Measurements from ENCODE around the gene YES1.
"Not testable (repeated sequence)": the region's sequence is repeated elsewhere in the genome, so short reads cannot be mapped to it uniquely, and the experiment has no call there.

The YES1 gene

DNA sequence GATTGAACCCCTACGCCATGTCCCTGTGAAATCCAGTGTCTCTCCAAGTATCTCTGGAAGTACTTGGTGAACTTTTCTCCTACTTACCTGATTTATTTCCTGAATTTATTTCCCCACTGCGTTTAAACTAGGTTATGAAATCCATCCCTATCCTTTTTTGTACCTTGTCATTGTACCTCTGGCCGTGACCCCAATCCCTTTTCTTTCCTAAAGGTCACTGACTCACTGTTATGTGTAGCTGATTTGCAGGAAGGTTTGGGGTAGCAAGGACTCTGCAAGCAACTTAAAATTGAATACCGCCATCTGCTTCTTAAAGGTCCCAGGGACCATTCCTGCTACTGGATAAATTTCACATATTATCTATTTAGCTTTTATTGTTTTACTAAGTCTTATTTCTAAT is 95.0 kb downstream of the YES1 start:
- no peak for DNase-seq

- peak; percentile 68 for DNase-seq
Observed at GRCh38 chr18:715626-716025, 96.4 kb downstream of the YES1 start.

DNA sequence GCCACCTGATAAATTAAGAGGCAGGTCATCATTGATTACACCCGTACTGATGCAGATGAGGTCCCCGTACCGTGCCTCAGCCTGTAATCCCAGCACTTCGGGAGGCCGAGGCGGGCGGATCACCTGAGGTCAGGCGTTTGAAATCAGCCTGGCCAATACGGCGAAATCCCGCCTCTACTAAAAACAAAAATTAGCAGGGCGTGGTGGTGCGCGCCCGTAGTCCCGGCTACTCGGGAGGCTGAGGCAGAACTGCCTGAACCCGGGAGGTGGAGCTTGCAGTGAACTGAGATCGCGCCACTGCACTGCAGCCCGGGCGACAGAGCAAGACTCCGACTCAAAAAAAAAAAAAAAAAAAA is 98.9 kb downstream of the YES1 start:
- DNase-seq, result no peak

GRCh38 chr18:712401-713134 is 99.5 kb downstream of the YES1 start, which contains the start of gene ENOSF1:
Gene ENOSF1, minus strand, starts transcription at chr18:712630. Its CDS starts 43 bp downstream, at chr18:712587.
- peak; percentile 93 for DNase-seq

DNA sequence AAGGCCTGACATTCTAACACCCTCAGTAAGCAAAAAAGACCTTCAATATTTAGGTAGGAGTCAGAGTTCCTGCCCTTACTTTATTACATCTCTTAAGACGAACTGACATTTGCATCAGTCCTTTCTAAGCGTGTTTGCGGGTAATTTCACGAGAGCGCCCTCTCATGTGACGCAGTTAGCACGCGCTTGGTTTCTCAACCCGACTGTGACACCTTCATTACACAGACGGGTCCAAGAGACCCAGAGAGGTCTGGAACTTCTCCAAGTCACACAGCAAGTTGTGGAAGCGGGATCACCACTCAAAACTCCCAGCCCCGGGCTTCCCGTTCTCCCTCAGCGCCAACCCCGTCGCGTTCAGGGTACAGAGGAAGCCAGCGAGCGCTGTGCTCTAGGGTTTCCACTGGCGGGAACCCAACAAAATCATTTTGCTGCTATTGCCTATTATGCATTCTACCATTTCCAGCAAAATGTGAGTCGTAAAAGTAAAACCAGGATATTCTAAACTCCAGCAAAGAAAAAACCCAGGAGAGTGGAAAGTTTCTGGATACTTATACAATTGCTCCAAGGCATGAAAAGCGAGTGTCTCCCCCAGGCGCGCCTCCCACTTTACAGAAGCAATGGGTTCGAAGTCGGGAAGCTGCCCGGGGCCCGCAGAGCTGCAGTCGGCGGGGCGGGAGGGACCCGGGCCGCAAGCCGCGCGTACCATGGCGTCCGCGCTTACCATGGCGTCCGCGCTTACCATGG is 100.2 kb downstream of the YES1 start:
- DNase-seq, result peak; percentile 86

DNA sequence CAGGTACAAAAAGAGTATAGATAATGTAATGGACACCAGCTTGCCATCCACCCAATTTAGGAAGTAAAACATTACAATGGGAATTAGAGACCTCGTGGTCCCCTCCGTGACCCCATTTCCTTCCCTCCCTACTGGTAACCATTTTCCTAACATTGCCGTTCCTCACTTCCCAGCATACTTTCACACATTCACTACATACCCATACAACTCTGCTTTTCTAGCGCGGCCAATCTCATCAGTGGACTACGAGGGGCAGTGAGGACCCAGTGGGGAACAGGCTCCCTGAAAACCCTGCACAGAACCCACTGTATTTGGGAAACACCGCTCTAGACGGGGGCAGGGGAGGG is 100.8 kb downstream of the YES1 start:
- no peak for DNase-seq

- no peak for DNase-seq
Observed at GRCh38 chr18:710418-711300, 101.4 kb downstream of the YES1 start.

- no peak for DNase-seq
Observed at GRCh38 chr18:709771-710170, 102.3 kb downstream of the YES1 start.

- DNase-seq, result no peak
Observed at GRCh38 chr18:708096-708495, 103.9 kb downstream of the YES1 start.

- DNase-seq, result no peak
Observed at GRCh38 chr18:706405-706804, 105.6 kb downstream of the YES1 start.

GRCh38 chr18:703213-703967 is 108.7 kb downstream of the YES1 start:
- no peak for DNase-seq

GRCh38 chr18:697800-698199 is 114.2 kb downstream of the YES1 start:
- DNase-seq, result no peak

DNA sequence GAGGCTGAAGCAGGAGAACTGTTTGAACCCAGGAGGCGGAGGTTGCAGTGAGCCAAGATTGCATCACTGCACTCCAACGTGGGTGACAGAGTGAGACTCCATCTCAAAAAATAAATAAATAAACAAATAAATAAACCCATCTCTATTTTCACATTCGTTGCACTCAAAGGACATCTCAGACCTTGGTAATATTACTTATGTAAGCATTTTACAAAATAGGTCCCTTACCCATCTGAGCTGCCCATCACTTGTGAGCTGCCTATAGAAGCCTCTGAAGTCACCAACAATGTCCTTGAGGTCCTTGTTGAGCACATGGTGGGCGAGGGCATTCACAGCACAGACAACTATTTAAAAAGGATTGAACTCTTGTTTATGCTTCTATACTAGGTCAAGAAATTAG is 115.0 kb downstream of the YES1 start:
- DNase-seq, result no peak

- DNase-seq, result no peak
Observed at GRCh38 chr18:693466-694187, 118.4 kb downstream of the YES1 start.

DNA sequence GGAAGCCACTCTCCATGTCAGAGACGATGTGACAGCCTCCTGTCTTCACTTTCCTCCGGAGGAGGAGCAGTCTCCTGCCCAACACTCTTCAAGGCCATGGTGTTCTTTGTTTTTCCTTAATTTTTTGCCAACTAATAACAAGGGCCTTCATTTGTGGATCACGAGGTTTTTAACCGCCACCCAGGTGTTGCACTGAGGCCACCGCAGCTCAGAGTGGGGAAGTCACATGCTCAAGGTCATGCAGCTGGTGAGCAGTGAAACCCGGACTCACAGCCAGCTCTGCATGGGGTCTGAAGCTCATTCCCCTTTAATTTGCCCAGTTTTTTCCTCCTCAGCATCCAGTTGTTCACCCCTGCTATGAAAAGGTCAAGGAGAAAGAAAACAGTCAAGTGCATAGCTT is 119.2 kb downstream of the YES1 start:
- DNase-seq, result no peak

- DNase-seq, result no peak
Observed at GRCh38 chr18:688323-688722, 123.7 kb downstream of the YES1 start.

GRCh38 chr18:686339-687111 is 125.5 kb downstream of the YES1 start:
- no peak for DNase-seq

DNA sequence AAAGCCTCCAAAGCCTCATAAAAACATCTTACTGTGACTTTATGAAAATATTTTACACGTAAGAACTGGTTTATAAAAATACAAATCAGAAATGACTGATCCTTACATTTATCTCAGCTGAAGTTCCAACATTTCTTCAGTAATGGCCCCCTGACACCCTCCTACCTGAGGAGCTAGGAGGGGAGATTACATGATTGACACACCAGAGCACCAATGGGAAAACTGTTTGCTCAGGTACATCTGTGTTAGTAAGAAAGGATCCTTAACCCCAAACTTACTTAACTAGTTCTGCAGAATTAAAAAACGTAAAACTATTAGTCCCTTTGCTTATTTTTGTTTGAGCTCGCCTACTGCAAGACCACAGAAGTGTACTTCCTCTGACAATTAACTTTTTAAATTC is 126.6 kb downstream of the YES1 start:
- DNase-seq, result no peak

DNA sequence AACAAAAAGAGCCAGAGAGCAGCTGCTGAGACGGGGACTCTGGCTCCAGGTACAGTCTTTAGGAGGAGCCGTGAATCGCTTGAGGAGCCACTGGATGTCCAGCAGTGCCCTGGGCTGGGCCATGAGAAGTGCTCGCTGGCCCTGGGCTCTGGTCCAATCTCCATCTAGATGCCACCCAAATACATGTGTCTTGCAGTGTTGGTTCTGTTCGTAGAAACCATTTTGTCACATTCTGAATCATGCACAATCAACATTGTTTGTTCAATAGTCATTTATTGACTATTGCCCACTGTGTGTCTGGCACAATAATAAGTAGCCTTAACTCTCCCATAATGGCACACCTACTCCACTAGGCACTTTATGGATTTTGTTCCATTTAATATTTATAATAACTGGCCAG is 128.5 kb downstream of the YES1 start:
- DNase-seq, result no peak

- no peak for DNase-seq
Observed at GRCh38 chr18:682833-683232, 129.2 kb downstream of the YES1 start.

GRCh38 chr18:682416-682815 is 129.6 kb downstream of the YES1 start:
- DNase-seq, result not testable (repeated sequence)

All from activated CD4-positive, alpha-beta T cell treated with anti-CD3 and anti-CD28 coated beads, Interleukin-10, Interleukin-2, amounts not matched to agents 100 ng/mL and 50 ng/mL, durations not matched to agents 16 hours and 8 hours (primary cell).